Activated CD4-positive, alpha-beta T cell treated with anti-CD3 and anti-CD28 coated beads for 24 hours (primary cell): ENCODE measurements around the gene CLEC4D.
"Not testable (repeated sequence)": the region's sequence is repeated elsewhere in the genome, so short reads cannot be mapped to it uniquely, and the experiment has no call there.

Experiments used
- DNase-seq, 2 donors: peaks; one replicate each; pipeline ENCODE4 v3.0.0-alpha.2; 2020; ENCODE audit warnings: low read depth in 2 of 2

CLEC4D gene

GRCh38 chr12:8532045-8532444, 18.7 kb downstream of the CLEC4D start:
- no peak for DNase-seq

GRCh38 chr12:8537820-8538219, 24.5 kb downstream of the CLEC4D start:
- not testable (repeated sequence) for DNase-seq

GRCh38 chr12:8540831-8541230, 27.5 kb downstream of the CLEC4D start, which contains the start of gene CLEC4E:
Gene CLEC4E (minus strand): TSS chr12:8540905. CDS start chr12:8540797, 108 bp downstream.
- not testable (repeated sequence) for DNase-seq

- DNase-seq, result no peak
Observed at GRCh38 chr12:8541562-8541961, 28.3 kb downstream of the CLEC4D start.

GRCh38 chr12:8544295-8544694, 31.0 kb downstream of the CLEC4D start:
- peak; percentile 45 to 59 for DNase-seq

GRCh38 chr12:8546591-8546990, 33.3 kb downstream of the CLEC4D start:
- DNase-seq, result no peak

GRCh38 chr12:8547645-8548044, 34.3 kb downstream of the CLEC4D start:
- DNase-seq, result no peak

GRCh38 chr12:8548192-8548591, 34.9 kb downstream of the CLEC4D start:
- DNase-seq, result no peak

GRCh38 chr12:8549381-8549780, 36.1 kb downstream of the CLEC4D start:
- DNase-seq, result no peak

GRCh38 chr12:8553088-8553627, 39.9 kb downstream of the CLEC4D start:
- no peak for DNase-seq

- no peak for DNase-seq
Observed at GRCh38 chr12:8554451-8555195, 41.3 kb downstream of the CLEC4D start.

- no peak for DNase-seq
Observed at GRCh38 chr12:8556531-8557097, 43.3 kb downstream of the CLEC4D start.

- DNase-seq, result no peak
Observed at GRCh38 chr12:8559676-8560075, 46.4 kb downstream of the CLEC4D start.

GRCh38 chr12:8561011-8561410, 47.7 kb downstream of the CLEC4D start:
- no peak for DNase-seq

GRCh38 chr12:8562310-8562709, 49.0 kb downstream of the CLEC4D start:
- DNase-seq, result no peak

GRCh38 chr12:8563356-8563755, 50.1 kb downstream of the CLEC4D start:
- DNase-seq, result no peak

GRCh38 chr12:8564656-8565055, 51.4 kb downstream of the CLEC4D start:
- DNase-seq, result no peak

- not testable (repeated sequence) for DNase-seq
Observed at GRCh38 chr12:8566052-8566451, 52.7 kb downstream of the CLEC4D start.

- no peak for DNase-seq
Observed at GRCh38 chr12:8566525-8566924, 53.2 kb downstream of the CLEC4D start.
